ENCODE data around the gene TACC2.

DNA sequence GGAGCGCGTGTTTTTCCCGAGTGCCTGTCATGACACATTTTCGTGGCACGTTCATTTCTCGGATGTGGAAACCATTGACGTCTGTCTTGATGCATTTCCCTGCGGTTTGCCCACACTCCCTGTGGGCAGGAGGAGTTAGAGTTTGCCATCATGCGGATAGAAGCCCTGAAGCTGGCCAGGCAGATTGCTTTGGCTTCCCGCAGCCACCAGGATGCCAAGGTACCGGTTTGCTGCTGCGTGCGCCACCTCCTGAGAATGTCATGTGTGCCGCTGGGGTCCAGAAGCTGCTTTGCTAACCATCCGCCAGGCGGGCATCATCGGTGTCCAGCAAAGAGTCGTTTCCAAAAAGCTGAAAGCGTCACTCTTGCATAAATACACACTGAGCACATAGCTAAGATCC is 241.3 kb downstream of the TACC2 start:
- no peak for TF ChIP-seq EZH2 (IDR thresholded peaks at IDR 0.05; ENCODE audit: insufficient read depth, poor library complexity, severe bottlenecking)
- TF ChIP-seq EZH2phosphoT487 (IDR thresholded peaks at IDR 0.05; ENCODE audit: insufficient read depth, low read depth): no peak
